Measurements from ENCODE around the gene RILPL1. TPM values are rescaled to one million over a fixed set of nuclear protein-coding genes. Genes with fewer than 3 reads are reported as not detected.
"Not testable (repeated sequence)": the region's sequence is repeated elsewhere in the genome, so short reads cannot be mapped to it uniquely, and the experiment has no call there.

RILPL1 gene
- total and polyA plus RNA-seq, 10 of the 15 experiments (the other 5 are each of a cell fraction or from before 2014, with no cell fraction given) = 0.05 to 0.61 (median 0.25) TPM

- Histone ChIP-seq H4K20me1 (ENCODE audit: control insufficient read depth, insufficient read depth) (no peaks in the 10 kb centered on the region), H3K27me3 (replicated peaks in 1 of 2; ENCODE audit: control insufficient read depth in 2 of 2, insufficient read depth in 2 of 2, low read length in 1 of 2) (no peaks in the 10 kb centered on the region), H3K4me2 (ENCODE audit: control insufficient read depth, insufficient read depth) (no peak overlapping the region), H3K36me3 (ENCODE audit: control insufficient read depth in 2 of 2, insufficient read depth in 2 of 2, low read length in 1 of 2) (no peaks in the 10 kb centered on the region), H3K79me2 (ENCODE audit: control insufficient read depth, insufficient read depth, low read length) (peaks cover under 1% of the 10 kb centered on the region; the same call in 1 of the 2 replicates), H3K9me3 (replicated peaks; ENCODE audit: control insufficient read depth, insufficient read depth, low read length) (no peaks in the 10 kb centered on the region), H3K27ac (ENCODE audit: control insufficient read depth, insufficient read depth) (no peak overlapping the region), H2AFZ (ENCODE audit: control insufficient read depth, low read depth, low read length) (no peak overlapping the region), H3K4me3 (no peak overlapping the region), H3K9ac (ENCODE audit: control insufficient read depth, insufficient read depth, low read length) (no peak overlapping the region), H3K4me1 (ENCODE audit: control insufficient read depth, insufficient read depth, low read length) (no peaks in the 10 kb centered on the region)
- ChIA-PET POLR2A (no interaction called here), CTCF (no interaction called here), RAD21 (ENCODE audit: unreplicated experiment) (interaction anchor here (0.6 kb wide), 1 partner anchor 150 kb away, joined by 4 read pairs; no protein-coding TSS in a partner anchor), SMC1A (ENCODE audit: uncharacterized antibody, unreplicated experiment) (no interaction called here)
- no peak for TF ChIP-seq ESRRA (IDR thresholded peaks at IDR 0.05; ENCODE audit: low read length)
- TF ChIP-seq ZNF24 (IDR thresholded peaks at IDR 0.05) = no peak
- no peak for TF ChIP-seq SUPT20H (IDR thresholded peaks at IDR 0.05; ENCODE audit: borderline replicate concordance, control insufficient read depth, low read depth, low read length)
- TF ChIP-seq ZBTB11 (CRISPR knock-in tag; IDR thresholded peaks at IDR 0.05) = no peak
- BruUV-seq (replicated peaks) = no TSS peak
- WGBS (ENCODE audit: insufficient coverage, insufficient replicate concordance, low lambda C conversion rate, missing lambda C conversion rate) = 84% methylated on average over 3 of the region's 3 CpGs
- intact Hi-C loops (cut with micrococcal nuclease; ENCODE audit: unreplicated experiment) = no loop called here
- FAIRE-seq (no peak), DNase-seq (ENCODE audit: low read depth, low spot score) (no peak), ATAC-seq (no peak)
- in situ Hi-C loops (cut with MboI) = no loop called here
Observed at GRCh38 chr12:123453165-123453564, 80.4 kb downstream of the RILPL1 start.

DNA sequence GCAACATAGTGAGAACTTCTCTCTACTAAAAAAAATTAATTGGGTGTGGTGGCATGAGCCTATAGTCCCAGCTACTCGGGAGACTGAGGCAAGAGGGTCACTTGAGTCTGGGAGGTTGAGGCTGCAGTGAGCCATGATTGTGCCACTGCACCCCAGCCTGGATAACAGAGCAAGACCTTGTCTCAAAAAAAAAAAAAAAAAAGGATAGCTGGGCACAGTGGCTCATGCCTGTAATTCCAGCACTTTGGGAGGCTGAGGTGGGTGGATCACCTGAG lies 81.3 kb downstream of the RILPL1 start:
- RAD21 ChIA-PET (ENCODE audit: unreplicated experiment) = interaction anchor here (0.6 to 1.2 kb wide), 4 partner anchors 11 to 25 kb away, joined by 3 to 4 read pairs (median 3); no protein-coding TSS in a partner anchor
- H3K9me3 ChIP-seq (replicated peaks; ENCODE audit: control insufficient read depth, insufficient read depth, low read length); H3K4me3 ChIP-seq; H2AFZ ChIP-seq (ENCODE audit: control insufficient read depth, low read depth, low read length); BruUV-seq (replicated peaks); H3K9ac ChIP-seq (ENCODE audit: control insufficient read depth, insufficient read depth, low read length); in situ Hi-C loops (cut with MboI); DNase-seq (ENCODE audit: low read depth, low spot score); intact Hi-C loops (cut with micrococcal nuclease; ENCODE audit: unreplicated experiment); ATAC-seq; H3K36me3 ChIP-seq (ENCODE audit: control insufficient read depth in 2 of 2, insufficient read depth in 2 of 2, low read length in 1 of 2); H3K27ac ChIP-seq (ENCODE audit: control insufficient read depth, insufficient read depth); H3K79me2 ChIP-seq (ENCODE audit: control insufficient read depth, insufficient read depth, low read length); H3K4me2 ChIP-seq (ENCODE audit: control insufficient read depth, insufficient read depth); H3K27me3 ChIP-seq (replicated peaks in 1 of 2; ENCODE audit: control insufficient read depth in 2 of 2, insufficient read depth in 2 of 2, low read length in 1 of 2); FAIRE-seq; H4K20me1 ChIP-seq (ENCODE audit: control insufficient read depth, insufficient read depth); H3K4me1 ChIP-seq (ENCODE audit: control insufficient read depth, insufficient read depth, low read length): not testable (repeated sequence)
- SMC1A ChIA-PET (ENCODE audit: uncharacterized antibody, unreplicated experiment) = interaction anchor here (0.9 to 1.4 kb wide), 3 partner anchors 11 to 68 kb away, joined by 3 to 4 read pairs (median 3); partner anchors contain the start of gene KMT5A
- WGBS (ENCODE audit: insufficient coverage, insufficient replicate concordance, low lambda C conversion rate, missing lambda C conversion rate) = 0% methylated on average over 1 of the region's 1 CpG
- POLR2A ChIA-PET = interaction anchor here (0.5 to 2.0 kb wide), 8 partner anchors 9 to 85 kb away, joined by 3 to 9 read pairs (median 4); no protein-coding TSS in a partner anchor
- CTCF ChIA-PET = interaction anchor here (0.6 kb wide), 1 partner anchor 112 kb away, joined by 4 read pairs; no protein-coding TSS in a partner anchor

All from GM12878 (cell line).